HG03575 (cell line): ENCODE measurements around the gene FOXA1.

Experiments used
- ATAC-seq: cut with Tn5 transposase; IDR thresholded peaks from one replicate; pipeline ENCODE4 v1.9.1; 2021; ENCODE audit not compliant: unreplicated experiment, insufficient number of reproducible peaks, low FRiP score; ENCODE audit errors: extremely low read depth

Gene FOXA1

DNA sequence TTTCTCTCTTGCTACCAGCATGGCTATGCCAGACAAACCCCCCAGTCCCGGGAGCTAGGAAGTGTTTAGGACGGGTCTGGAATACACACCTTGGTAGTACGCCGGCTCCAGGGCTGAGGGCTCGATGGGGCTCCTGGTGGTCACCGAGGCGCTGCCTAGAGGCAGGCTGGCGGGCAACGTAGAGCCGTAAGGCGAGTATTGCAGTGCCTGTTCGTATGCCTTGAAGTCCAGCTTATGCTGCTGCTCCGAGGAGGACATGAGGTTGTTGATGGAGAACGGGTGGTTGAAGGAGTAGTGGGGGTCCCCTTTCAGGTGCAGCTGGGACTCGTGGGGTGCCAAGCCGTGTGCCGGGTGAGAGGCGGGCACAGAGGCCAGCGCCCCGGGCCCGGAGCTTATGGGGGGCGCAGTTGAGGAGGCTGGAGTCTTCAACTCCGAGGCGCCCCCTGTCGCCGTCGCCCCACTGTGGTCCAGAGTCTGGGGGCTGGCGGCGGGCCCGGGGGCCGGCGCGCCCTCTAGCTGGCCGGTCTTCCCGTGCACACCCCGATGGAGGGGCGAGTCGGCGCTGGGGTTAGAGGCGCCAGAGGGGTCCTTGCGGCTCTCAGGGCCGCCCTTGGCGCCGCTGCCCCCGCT is 3.6 kb downstream of the FOXA1 start:
- ATAC-seq = no peak

- ATAC-seq = no peak
Observed at GRCh38 chr14:37590428-37591139, 4.5 kb downstream of the FOXA1 start.

- ATAC-seq = no peak
Observed at GRCh38 chr14:37589715-37590427, 5.2 kb downstream of the FOXA1 start.

- ATAC-seq = no peak
Observed at GRCh38 chr14:37588956-37589714, 5.9 kb downstream of the FOXA1 start.

GRCh38 chr14:37588667-37588955 is 6.4 kb downstream of the FOXA1 start:
- ATAC-seq = no peak

- no peak for ATAC-seq
Observed at GRCh38 chr14:37587881-37588666, 7.0 kb downstream of the FOXA1 start.

DNA sequence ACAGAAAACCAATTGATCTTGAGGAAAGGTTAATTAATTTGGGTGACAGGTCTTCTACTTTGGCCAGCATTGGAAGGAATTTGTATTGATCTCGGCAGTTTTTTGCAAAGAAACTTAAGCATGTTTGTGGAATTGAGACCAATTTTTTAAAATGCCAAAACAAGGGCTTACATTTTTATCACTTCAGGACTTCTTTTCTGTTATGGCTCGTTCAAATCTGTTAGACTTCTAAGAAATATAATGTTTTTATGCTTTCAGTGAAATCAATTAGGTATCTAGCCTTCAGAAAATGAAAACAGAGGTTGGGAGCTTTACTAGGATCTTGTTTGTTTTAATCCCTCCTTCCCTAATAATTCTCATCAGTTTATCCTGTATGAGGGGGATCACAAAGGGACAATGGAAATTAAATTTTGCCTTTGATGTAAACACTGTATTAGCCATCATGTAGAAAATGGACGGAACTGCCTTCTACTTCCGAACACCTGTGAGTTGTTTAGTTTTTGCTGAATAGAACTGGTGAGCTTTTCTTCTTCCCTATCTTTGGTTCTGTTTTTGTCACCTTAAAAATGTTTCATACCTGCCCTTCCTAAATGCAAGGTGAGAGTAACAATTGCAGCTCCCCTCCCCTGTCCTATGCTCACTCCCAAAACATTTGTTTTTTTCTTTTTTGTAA is 7.8 kb downstream of the FOXA1 start:
- no peak for ATAC-seq

DNA sequence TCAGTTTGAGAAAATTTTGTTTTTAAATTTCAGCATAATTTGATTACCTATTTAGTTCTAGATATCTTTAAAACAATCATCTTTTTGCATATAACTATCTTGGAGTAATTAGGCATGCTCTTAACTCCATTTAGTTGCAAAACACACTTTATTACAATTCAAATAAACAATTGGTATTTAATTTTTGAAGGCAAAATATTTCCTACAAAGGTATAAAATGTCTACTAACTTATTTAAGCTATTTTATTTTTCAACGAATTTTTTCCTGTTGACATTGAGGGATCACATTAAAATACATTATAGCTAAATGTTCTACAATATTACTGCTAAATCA is 8.3 kb downstream of the FOXA1 start:
- ATAC-seq = no peak

- ATAC-seq = no peak
Observed at GRCh38 chr14:37585971-37586796, 8.9 kb downstream of the FOXA1 start.

DNA sequence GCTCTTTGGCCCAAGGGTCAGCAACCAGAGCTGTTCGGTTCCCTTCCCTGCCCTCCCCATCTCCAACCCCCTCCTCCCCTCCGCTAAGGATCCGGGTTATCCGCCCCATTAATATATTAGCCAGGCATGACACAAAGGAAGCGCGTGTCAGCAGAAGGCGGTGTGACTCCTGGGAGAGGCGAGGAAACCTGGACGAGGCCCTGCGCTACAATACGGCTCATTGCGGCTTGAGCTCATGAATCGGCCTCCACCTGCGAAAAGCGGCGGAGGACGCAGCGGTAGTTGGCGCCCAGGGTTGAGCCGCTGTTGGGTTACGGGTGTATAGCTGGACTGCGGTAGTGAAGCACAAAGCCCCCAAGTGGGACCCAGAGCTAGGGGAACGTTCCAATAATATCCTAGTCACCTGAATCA is 9.9 kb downstream of the FOXA1 start:
- ATAC-seq = no peak

- no peak for ATAC-seq
Observed at GRCh38 chr14:37584211-37585100, 10.6 kb downstream of the FOXA1 start.

- no peak for ATAC-seq
Observed at GRCh38 chr14:37583358-37584210, 11.5 kb downstream of the FOXA1 start.

GRCh38 chr14:37580146-37580545 is 14.9 kb downstream of the FOXA1 start:
- no peak for ATAC-seq

DNA sequence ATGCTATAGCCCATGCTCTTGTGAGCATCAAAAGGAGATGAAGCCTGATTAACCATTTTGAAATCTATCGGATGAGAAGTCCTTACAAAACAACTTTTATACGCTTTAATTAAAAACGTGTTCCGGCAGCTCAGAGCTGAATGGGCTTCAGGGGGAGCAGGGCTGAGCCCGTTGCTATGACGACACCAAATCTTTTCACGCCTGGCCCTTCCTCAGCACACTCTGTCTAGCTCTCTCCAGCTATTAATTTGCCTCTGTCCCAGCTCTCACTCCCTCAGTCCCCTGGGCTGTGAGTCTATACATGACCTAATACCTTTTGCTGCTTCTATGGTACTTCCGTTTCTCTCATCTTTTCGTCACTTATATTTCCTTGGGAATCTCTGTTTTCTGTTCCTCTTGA is 15.8 kb downstream of the FOXA1 start:
- ATAC-seq = no peak

GRCh38 chr14:37573356-37573755 is 21.7 kb downstream of the FOXA1 start:
- no peak for ATAC-seq

DNA sequence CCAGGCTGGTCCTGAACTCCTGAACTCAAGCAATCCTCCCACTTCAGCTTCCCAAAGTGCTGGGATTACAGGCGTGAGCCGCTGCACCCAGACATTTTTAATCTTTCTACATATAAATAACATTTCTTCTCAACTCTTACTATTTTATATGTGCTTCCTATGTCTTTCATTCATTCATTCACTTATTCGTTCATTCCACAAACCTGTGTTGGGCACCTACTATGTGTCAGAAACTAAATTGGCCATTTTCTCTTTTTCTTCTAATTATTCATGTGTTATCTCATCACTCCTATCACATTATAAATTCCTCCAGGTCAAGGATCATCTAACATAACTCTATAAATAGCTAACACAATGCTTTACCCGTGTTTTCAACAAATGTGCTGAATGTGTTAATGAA is 23.7 kb downstream of the FOXA1 start:
- ATAC-seq = no peak
